ENCODE data around the gene MAPK6.

DNA sequence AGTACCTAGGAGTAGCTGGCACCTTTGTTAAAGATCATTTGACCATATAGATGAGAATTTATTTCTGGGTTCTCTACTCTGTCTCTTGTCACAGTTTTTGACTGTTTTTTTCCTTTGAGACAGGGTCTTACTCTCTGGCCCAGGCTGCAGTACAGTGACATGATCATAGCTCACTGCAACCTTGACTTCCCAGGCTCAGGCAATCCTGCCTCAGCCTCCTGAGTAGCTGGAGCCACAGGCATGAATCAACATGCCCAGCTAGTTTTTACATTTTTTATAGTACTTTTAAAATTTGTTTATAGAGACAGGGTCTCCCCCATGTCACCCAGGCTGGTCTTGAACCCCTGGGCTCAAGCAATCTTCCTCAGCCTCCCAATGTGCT is 48.5 kb downstream of the MAPK6 start:
- TF ChIP-seq, protein P1, sequence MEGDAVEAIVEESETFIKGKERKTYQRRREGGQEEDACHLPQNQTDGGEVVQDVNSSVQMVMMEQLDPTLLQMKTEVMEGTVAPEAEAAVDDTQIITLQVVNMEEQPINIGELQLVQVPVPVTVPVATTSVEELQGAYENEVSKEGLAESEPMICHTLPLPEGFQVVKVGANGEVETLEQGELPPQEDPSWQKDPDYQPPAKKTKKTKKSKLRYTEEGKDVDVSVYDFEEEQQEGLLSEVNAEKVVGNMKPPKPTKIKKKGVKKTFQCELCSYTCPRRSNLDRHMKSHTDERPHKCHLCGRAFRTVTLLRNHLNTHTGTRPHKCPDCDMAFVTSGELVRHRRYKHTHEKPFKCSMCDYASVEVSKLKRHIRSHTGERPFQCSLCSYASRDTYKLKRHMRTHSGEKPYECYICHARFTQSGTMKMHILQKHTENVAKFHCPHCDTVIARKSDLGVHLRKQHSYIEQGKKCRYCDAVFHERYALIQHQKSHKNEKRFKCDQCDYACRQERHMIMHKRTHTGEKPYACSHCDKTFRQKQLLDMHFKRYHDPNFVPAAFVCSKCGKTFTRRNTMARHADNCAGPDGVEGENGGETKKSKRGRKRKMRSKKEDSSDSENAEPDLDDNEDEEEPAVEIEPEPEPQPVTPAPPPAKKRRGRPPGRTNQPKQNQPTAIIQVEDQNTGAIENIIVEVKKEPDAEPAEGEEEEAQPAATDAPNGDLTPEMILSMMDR (conservative IDR thresholded peaks at IDR 0.05; ENCODE audit: low read depth, low read length): no peak
- TF ChIP-seq POLR2A (IDR thresholded peaks at IDR 0.05; ENCODE audit: low read depth, low read length) (no peak), RCOR1 (IDR thresholded peaks at IDR 0.05; ENCODE audit: insufficient replicate concordance, low read length) (no peak), MXI1 (IDR thresholded peaks at IDR 0.05; ENCODE audit: borderline replicate concordance, low read depth, low read length) (no peak), CEBPB (IDR thresholded peaks at IDR 0.05; ENCODE audit: low read depth, low read length) (no peak), MAZ (IDR thresholded peaks at IDR 0.05; ENCODE audit: borderline replicate concordance, low read depth, low read length) (no peak), BHLHE40 (IDR thresholded peaks at IDR 0.05; ENCODE audit: low read depth, low read length) (no peak), RFX5 (IDR thresholded peaks at IDR 0.05; ENCODE audit: low read depth, low read length) (no peak), CHD1 (IDR thresholded peaks at IDR 0.05; ENCODE audit: low read depth, low read length) (no peak)

All from IMR-90 (cell line).